Body of pancreas (tissue), 4 donors: Measurements from ENCODE around the gene FADS1. TPM values are rescaled to one million over a fixed set of nuclear protein-coding genes. Genes with fewer than 3 reads are reported as not detected.

ENCODE experiments used
- ATAC-seq: fragments of 150-250 bp; one replicate; pipeline ENCODE4 v1.9.1; 2016
- DNase-seq, 4 donors: peaks; one replicate each; pipeline ENCODE4 v3.0.0-alpha.2; 2019
- H3K27ac ChIP-seq, 4 donors: fragments of 200-600 bp; sonication (generic); 1 replicate in 3 of 4; 2 replicates in 1 of 4; pipeline versions ENCODE4 v1.5.1 to v1.6.1; 2016 to 2019; ENCODE audit warnings: mild to moderate bottlenecking in 1 of 4, mixed read lengths in 1 of 4, moderate library complexity in 1 of 4
- H3K27me3 ChIP-seq, 2 donors: fragments of 200-600 bp; sonication (generic); one replicate each; pipeline ENCODE4 v1.6.0; 2016; ENCODE audit warnings: mild to moderate bottlenecking in 1 of 2
- H3K36me3 ChIP-seq, 2 donors: fragments of 200-600 bp; sonication (generic); replicated peaks in 1 of 2; 2 replicates each; pipeline ENCODE4 v1.5.1; 2016; ENCODE audit warnings: low read depth in 2 of 2; ENCODE audit not compliant: insufficient read depth in 1 of 2
- H3K4me1 ChIP-seq: fragments of 200-600 bp; sonication (generic); one replicate; pipeline ENCODE4 v1.6.0; 2016
- H3K4me3 ChIP-seq, 2 donors: fragments of 200-600 bp; sonication (generic); 1 replicate in 1 of 2; 2 replicates in 1 of 2; pipeline ENCODE4 v1.5.1; 2016 to 2019
- H3K9me3 ChIP-seq, 3 donors: fragments of 200-600 bp; sonication (generic); 1 replicate in 2 of 3; 2 replicates in 1 of 3; pipeline ENCODE4 v1.5.1; 2016
- POLR2A ChIP-seq, 3 donors: fragments of 450-650 bp; IDR thresholded peaks; one replicate each; pipeline ENCODE4 v1.6.1; 2016; ENCODE audit warnings: antibody characterized with exemption in 3 of 3, mild to moderate bottlenecking in 2 of 3
- WGBS, 2 donors: methylation state at CpG; one replicate each; pipeline ENCODE4 v1.1.5; 2017; 5-methylcytosine and 5-hydroxymethylcytosine counted together
- intact Hi-C: fragments of 100-400 bp; cut with DNase I; formaldehyde crosslinking; loops from one replicate; pipeline ENCODE4 v1.15.1; 2023
- total RNA-seq, 2 donors: library from RNA; depleted of rRNA; stranded (reverse); fragments of >200 nt; gene quantifications; one replicate each; pipeline ENCODE4 v1.1.0, GENCODE V29; 2016
- TF ChIP-seq, protein P1 (sequence below), 7 experiments: fragments of 450-650 bp in 4 of 7; fragments of 200-600 bp in 3 of 7; sonication (generic) in 3 of 7; IDR thresholded peaks; one replicate each; pipeline ENCODE4 v1.5.1; 2016 to 2019; ENCODE audit warnings: antibody characterized with exemption in 7 of 7

Gene FADS1
- total RNA-seq, 2 donors from 2014 or later: 4.6 to 7.0 TPM

DNA sequence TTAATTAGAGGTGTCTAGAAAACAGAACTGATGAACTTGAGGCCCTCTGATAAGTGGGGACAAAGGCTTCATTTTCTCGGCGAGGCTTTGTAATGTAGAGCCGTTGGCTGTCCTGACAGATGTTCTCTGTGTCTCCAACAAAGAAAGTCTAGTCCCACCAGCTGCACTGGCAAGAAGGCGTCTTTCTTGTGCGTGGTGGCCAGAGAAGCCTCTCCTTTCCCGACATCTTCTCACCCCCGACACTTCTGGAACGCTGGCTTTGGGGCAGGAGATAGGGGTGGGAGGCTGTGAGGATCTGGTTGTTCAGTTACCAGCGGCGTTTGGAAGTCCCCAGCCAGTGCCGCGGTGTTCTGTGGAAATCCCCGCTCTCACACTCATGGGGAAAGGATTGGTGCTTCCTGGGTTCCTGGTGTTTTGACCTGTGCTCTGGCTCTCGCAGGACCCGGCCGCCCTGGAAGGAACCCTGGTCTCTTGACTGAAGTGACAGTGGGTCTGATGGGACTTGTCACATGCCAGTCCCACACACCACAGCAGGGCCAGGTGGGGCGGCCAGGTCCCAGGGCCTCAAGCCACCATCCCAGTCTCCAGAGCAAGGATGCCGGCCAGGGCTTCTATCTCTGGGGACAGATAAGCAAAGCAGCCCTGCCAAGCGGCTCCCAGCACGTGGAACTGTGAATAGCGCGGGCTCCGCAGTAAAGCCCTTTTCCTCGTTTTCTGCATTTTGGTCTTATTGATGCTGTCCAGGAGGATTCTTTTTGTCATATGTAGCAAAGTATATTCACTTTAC, 34.5 kb upstream of the FADS1 start:
- H3K4me1 ChIP-seq: no peaks in the 10 kb centered on the region
- no peak overlapping the region for H3K4me3 ChIP-seq
- no peaks in the 10 kb centered on the region for H3K36me3 ChIP-seq
- intact Hi-C loops: no loop called here
- H3K9me3 ChIP-seq: no peaks in the 10 kb centered on the region
- DNase-seq (no peak), ATAC-seq (no peak)
- no peaks in the 10 kb centered on the region for H3K27me3 ChIP-seq
- no peak for TF ChIP-seq POLR2A (IDR thresholded peaks at IDR 0.05)
- TF ChIP-seq, protein P1, sequence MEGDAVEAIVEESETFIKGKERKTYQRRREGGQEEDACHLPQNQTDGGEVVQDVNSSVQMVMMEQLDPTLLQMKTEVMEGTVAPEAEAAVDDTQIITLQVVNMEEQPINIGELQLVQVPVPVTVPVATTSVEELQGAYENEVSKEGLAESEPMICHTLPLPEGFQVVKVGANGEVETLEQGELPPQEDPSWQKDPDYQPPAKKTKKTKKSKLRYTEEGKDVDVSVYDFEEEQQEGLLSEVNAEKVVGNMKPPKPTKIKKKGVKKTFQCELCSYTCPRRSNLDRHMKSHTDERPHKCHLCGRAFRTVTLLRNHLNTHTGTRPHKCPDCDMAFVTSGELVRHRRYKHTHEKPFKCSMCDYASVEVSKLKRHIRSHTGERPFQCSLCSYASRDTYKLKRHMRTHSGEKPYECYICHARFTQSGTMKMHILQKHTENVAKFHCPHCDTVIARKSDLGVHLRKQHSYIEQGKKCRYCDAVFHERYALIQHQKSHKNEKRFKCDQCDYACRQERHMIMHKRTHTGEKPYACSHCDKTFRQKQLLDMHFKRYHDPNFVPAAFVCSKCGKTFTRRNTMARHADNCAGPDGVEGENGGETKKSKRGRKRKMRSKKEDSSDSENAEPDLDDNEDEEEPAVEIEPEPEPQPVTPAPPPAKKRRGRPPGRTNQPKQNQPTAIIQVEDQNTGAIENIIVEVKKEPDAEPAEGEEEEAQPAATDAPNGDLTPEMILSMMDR (IDR thresholded peaks at IDR 0.05): no peak
- WGBS, 2 donors: 76 to 94% methylated on average over 24 of the region's 24 CpGs
- H3K27ac ChIP-seq: no peak overlapping the region

GRCh38 chr11:61850687-61851086, 33.9 kb upstream of the FADS1 start:
- intact Hi-C loops: no loop called here
- TF ChIP-seq, protein P1 (IDR thresholded peaks at IDR 0.05): no peak
- TF ChIP-seq POLR2A (IDR thresholded peaks at IDR 0.05): no peak
- Histone ChIP-seq H3K9me3 (no peaks in the 10 kb centered on the region), H3K27me3 (no peaks in the 10 kb centered on the region), H3K4me1 (no peaks in the 10 kb centered on the region), H3K36me3 (no peaks in the 10 kb centered on the region), H3K27ac (no peak overlapping the region), H3K4me3 (no peak overlapping the region)
- 80 to 83% methylated on average over 7 of the region's 7 CpGs for WGBS, 2 donors
- DNase-seq (no peak), ATAC-seq (no peak)

DNA sequence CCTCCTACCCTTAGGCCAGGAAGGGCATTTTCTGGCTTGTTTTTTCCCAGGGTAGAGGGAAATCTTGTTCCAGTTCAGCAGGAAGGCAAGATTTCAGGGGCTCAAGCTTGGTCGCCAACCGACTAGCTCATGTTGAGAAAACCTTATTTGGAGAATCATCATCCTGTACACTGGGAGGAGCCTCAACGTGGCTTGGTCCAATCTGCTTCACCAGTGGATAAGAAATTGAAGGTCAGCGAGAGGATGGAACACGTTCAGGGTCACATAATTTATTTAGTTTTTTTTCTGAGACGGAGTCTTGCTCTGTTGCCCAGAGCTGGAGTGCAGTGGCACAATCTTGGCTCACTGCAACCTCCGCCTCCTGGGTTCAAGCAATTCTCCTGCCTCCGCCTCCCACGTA, 31.8 kb upstream of the FADS1 start:
- Histone ChIP-seq H3K27ac (no peak overlapping the region), H3K4me3 (no peak overlapping the region), H3K27me3 (no peaks in the 10 kb centered on the region), H3K4me1 (no peaks in the 10 kb centered on the region), H3K36me3 (no peaks in the 10 kb centered on the region), H3K9me3 (no peaks in the 10 kb centered on the region)
- ATAC-seq: no peak
- intact Hi-C loops: no loop called here
- whole genome bisulfite sequencing, 2 donors: 86 to 92% methylated on average over 9 of the region's 9 CpGs
- no peak for TF ChIP-seq POLR2A (IDR thresholded peaks at IDR 0.05)
- TF ChIP-seq, protein P1 (IDR thresholded peaks at IDR 0.05): no peak
- no peak for DNase-seq

DNA sequence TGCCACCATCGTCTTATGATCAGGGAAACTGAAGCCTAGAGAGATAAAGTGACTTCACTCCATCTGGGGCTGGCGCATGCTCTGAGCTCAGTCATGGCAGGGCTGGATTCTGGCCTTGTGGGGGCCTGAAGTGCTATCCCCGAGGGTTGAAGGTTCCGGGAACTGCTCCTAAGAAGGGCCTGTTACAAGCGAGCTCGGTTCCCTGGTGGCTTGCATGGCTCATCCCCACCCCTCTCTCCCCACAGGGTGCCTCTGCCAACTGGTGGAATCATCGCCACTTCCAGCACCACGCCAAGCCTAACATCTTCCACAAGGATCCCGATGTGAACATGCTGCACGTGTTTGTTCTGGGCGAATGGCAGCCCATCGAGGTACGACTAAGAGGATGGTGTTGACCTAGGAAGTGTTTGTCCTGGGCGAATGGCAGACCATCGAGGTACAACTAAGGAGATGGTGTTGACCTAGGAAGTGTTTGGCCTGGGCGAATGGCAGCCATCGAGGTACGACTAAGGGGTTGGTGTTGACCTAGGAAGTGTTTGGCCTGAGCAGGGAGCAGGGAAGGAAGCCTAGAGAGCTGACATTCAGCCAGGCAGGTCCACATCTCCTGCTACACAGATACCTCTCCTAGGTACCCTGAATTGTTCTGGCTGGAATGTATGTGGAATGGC, 31.2 kb upstream of the FADS1 start:
- no peak for DNase-seq
- no peaks in the 10 kb centered on the region for H3K4me1 ChIP-seq
- 87 to 90% methylated on average over 15 to 18 of the region's 18 CpGs for WGBS, 2 donors

More for the DNA sequence above, 31.2 kb upstream of the FADS1 start:
- no peak overlapping the region for H3K4me3 ChIP-seq
- H3K27me3 ChIP-seq: no peaks in the 10 kb centered on the region
- no peak for ATAC-seq
- H3K27ac ChIP-seq: no peak overlapping the region
- intact Hi-C loops: no loop called here
- TF ChIP-seq POLR2A (IDR thresholded peaks at IDR 0.05): no peak
- TF ChIP-seq, protein P1 (IDR thresholded peaks at IDR 0.05): no peak
- H3K36me3 ChIP-seq: no peaks in the 10 kb centered on the region
- no peaks in the 10 kb centered on the region for H3K9me3 ChIP-seq
